ENCODE results near the gene ZBTB46. TPM values are rescaled to one million over a fixed set of nuclear protein-coding genes. Genes with fewer than 3 reads are reported as not detected.
A peak's percentile ranks its signal among the peaks of the same experiment; 100 is the strongest.

The ZBTB46 gene
- total RNA-seq, 2 donors from 2014 or later = 2.1 to 3.2 TPM

DNA sequence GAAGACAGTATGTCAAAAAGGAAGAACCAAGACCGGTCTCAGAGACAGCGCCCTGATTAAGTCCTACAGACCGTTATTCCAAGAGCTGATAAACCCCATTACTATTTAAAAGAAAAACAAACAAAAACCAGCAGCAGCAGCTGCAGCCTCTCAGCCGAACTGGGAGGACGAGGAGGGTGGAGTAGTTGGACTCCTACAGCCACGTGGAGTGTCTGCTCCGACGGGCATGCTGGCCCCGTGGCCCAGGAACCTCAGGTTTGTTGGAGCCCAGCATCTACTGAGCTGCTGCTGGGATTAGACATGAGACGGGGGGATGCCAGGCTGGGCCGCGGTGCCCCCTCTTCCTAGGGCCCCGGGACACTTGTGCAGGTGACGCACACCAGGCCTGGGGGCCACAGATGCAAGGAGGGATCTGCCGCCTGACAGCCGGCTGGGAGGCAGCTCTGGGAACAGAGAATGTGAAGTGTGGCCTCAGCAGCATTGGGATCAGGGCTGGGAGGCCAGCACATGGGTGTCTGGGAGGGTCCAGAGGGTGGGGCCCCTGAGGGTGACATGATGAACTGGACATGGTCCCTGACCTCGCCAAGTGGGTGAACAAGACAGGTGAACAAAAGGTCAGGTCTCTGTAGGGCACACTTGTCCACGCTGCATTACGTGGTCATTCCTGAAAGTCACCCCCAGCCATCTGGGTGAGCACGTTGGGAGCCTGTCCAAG is 2.9 kb upstream of the ZBTB46 start:
- Histone ChIP-seq H3K9me3 (no peaks in the 10 kb centered on the region), H3K4me3 (no peak overlapping the region), H3K36me3 (no peaks in the 10 kb centered on the region), H3K27ac (no peak overlapping the region), H3K9ac (ENCODE audit: low read depth in 2 of 2, low read length in 2 of 2) (peak overlapping the region in 1 of 2 donors; percentile 12), H3K27me3 (peaks cover 18% of the 10 kb centered on the region), H3K4me1 (peaks cover 10% of the 10 kb centered on the region)
- intact Hi-C loops (cut with DNase I) = no loop called here
- TF ChIP-seq, protein P1, sequence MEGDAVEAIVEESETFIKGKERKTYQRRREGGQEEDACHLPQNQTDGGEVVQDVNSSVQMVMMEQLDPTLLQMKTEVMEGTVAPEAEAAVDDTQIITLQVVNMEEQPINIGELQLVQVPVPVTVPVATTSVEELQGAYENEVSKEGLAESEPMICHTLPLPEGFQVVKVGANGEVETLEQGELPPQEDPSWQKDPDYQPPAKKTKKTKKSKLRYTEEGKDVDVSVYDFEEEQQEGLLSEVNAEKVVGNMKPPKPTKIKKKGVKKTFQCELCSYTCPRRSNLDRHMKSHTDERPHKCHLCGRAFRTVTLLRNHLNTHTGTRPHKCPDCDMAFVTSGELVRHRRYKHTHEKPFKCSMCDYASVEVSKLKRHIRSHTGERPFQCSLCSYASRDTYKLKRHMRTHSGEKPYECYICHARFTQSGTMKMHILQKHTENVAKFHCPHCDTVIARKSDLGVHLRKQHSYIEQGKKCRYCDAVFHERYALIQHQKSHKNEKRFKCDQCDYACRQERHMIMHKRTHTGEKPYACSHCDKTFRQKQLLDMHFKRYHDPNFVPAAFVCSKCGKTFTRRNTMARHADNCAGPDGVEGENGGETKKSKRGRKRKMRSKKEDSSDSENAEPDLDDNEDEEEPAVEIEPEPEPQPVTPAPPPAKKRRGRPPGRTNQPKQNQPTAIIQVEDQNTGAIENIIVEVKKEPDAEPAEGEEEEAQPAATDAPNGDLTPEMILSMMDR (IDR thresholded peaks at IDR 0.05) = no peak
- DNase-seq = no peak

DNA sequence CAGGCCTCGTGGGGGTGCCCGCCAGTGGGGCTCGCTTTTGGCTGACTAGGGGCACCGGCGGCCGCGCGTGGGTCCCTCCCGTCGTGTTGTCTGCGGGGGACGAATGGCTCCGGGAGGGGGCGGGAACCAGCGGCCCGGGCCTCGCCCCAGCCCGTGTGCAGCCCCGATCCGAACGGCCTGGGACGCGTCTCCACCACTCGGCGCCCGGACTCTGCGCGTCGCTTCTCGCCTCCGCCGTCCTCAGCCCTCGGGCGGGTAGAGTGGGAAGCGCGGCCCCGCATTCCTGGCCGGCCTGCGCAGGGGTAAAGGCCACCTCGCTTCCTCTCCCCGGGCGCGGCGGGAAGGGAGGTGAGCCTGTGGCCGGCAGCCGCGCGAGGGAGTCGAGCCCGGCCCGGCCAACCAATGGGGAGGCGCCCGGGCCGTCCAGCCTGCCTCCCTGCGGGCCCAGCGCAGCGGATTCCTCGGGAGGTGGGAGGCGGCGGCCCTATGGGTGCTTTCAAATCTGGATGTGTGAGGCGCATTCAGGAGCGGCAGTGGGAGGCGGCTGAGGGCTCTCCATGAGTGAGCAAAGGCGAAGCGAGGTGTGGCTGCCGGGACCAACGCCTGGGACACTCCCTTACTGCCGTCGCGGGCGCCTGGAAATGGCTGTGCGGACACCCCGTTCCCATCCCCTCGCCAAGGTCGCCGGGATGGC is 1.1 kb upstream of the ZBTB46 start:
- intact Hi-C loops (cut with DNase I) = no loop called here
- peak overlapping the region; percentile 44 for H3K27ac ChIP-seq
- H3K27me3 ChIP-seq = peaks cover 23% of the 10 kb centered on the region
- peak overlapping the region; percentile 35 for H3K4me3 ChIP-seq
- peak; percentile 62 for DNase-seq
- no peaks in the 10 kb centered on the region for H3K9me3 ChIP-seq
- TF ChIP-seq, protein P1 (IDR thresholded peaks at IDR 0.05) = no peak
- peak overlapping the region in 1 of 2 donors; percentile 43 for H3K9ac ChIP-seq (ENCODE audit: low read depth in 2 of 2, low read length in 2 of 2)
- H3K4me1 ChIP-seq = peaks cover 10% of the 10 kb centered on the region
- H3K36me3 ChIP-seq = no peaks in the 10 kb centered on the region

DNA sequence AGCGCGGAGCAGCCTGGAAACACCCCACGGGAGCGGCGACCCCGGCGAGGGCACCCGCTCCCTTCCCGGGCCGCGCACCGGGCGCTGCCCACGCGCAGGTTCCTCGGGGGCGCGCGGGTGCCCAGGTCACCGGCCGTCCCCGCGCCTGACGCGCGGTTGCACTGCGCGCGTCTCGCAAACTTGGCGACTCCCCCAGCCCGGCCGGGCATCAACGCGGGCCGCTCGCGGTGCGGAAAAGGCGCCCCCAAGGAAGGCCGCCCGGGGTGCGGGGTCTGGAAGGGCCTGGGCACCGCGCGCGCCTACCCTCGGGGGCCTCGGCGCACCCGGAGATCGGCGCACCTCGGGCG is 555 bp upstream of the ZBTB46 start:
- Histone ChIP-seq H3K9me3 (no peaks in the 10 kb centered on the region), H3K4me1 (peaks cover 10% of the 10 kb centered on the region), H3K9ac (ENCODE audit: low read depth in 2 of 2, low read length in 2 of 2) (peak overlapping the region in 1 of 2 donors; percentile 43), H3K4me3 (peak overlapping the region; percentile 35), H3K27ac (peak overlapping the region; percentile 44), H3K27me3 (peaks cover 23% of the 10 kb centered on the region), H3K36me3 (no peaks in the 10 kb centered on the region)
- DNase-seq = no peak
- intact Hi-C loops (cut with DNase I) = no loop called here
- TF ChIP-seq, protein P1 (IDR thresholded peaks at IDR 0.05) = no peak

DNA sequence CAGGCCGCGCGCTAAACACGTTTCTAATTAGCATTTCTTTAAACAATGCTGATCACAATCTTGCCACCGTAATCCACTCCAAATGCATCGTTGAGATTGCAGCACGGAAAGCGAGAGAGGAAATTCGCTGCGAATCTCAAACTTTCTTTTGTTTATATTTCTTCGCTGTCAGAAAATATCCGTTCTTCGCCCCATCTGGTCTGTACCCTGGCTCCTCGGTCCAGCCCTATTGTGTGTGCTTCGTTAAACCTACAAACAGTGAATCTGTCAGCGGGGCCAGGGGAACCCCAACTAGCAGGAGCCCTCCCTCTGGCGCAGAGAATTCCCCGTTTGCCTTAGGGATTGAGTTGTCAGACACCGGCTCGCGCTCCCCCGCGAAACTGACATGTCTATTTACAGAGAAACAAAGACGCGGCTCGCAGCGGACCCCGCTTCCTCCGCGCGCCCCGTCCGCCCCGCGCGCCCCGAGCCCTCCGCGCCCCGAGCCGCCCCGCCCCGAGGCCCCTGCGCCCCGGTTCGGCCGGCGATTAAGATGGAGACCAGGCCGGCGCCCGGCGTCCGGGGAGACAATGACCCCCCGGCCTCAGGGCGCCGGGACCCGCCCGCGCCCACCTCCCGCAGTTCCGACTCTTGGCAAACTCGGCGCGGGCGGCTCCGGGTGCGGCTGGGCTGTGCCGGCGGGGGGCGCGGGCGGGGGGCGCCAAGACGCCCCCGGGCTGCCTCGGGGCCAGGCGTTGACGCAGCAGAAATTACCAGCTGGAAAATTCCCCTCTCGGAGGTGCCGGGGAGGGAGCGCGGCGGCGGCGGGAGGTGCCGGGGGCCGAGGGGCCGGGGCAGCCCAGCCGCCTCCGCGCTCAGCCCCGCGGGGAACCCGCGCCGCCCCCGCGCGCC is 874 bp downstream of the ZBTB46 start:
- no peak for DNase-seq
- TF ChIP-seq, protein P1 (IDR thresholded peaks at IDR 0.05) = no peak
- Histone ChIP-seq H3K36me3 (no peaks in the 10 kb centered on the region), H3K9me3 (no peaks in the 10 kb centered on the region), H3K4me3 (peak overlapping the region; percentile 30), H3K27me3 (peaks cover 23% of the 10 kb centered on the region), H3K27ac (no peak overlapping the region), H3K4me1 (peaks cover 10% of the 10 kb centered on the region), H3K9ac (ENCODE audit: low read depth in 2 of 2, low read length in 2 of 2) (peak overlapping the region; percentile 43 to 44)
- intact Hi-C loops (cut with DNase I) = no loop called here

DNA sequence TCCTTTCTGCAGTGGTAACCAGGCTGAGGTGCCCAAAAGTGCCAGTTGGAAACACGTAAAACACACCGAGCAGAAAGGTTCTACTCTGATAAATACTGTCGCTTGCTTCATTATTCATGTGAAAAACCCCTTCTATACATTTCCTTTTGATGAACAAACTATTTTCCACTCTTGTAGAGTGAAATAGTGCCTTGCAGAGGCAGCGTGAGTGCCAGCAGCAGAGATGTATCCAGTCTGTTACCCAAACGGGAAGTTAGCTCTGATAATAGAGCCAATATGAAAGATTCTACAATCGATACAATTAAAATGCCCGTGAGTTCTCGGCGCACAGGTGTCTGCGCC is 1.5 kb downstream of the ZBTB46 start:
- Histone ChIP-seq H3K4me1 (peaks cover 9% of the 10 kb centered on the region), H3K36me3 (no peaks in the 10 kb centered on the region), H3K9me3 (no peaks in the 10 kb centered on the region), H3K27me3 (peaks cover 23% of the 10 kb centered on the region), H3K9ac (ENCODE audit: low read depth in 2 of 2, low read length in 2 of 2) (peak overlapping the region in 1 of 2 donors; percentile 44), H3K4me3 (peak overlapping the region; percentile 30), H3K27ac (no peak overlapping the region)
- TF ChIP-seq, protein P1 (IDR thresholded peaks at IDR 0.05) = no peak
- no peak for DNase-seq
- intact Hi-C loops (cut with DNase I) = no loop called here

Data from colonic mucosa (tissue), 4 donors.